Measurements from ENCODE around the gene MLLT3. TPM values are rescaled to one million over a fixed set of nuclear protein-coding genes. Genes with fewer than 3 reads are reported as not detected.

Gene MLLT3
- total and polyA plus RNA-seq, 2 of the 8 experiments (the other 6 are each of a cell fraction or from before 2014, with no cell fraction given) = 5.9 to 9.6 TPM

DNA sequence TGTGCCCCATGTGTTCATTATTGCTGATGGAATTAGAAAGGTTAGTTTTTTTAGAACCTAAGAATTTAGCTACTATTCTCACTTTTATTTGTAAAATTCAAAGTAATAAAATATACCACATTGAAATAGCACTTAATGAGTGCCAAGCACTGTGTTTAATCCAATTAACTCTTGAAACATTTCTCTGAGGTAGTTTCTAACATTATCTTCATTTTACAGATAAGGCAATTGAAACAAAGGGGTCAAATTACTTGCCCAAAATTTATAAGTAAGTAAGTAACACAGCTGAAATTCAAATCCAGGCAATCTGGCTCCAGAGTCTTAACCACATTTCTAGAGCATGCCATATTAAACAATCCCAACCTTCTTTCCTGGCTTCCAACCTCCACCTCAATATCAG, 84.2 kb downstream of the MLLT3 start (continued):
- TF ChIP-seq HDAC2 (IDR thresholded peaks at IDR 0.05; ENCODE audit: borderline replicate concordance in 1 of 2, low read depth in 2 of 2, low read length in 2 of 2) (no peak), CBX8 (IDR thresholded peaks at IDR 0.05; ENCODE audit: borderline replicate concordance, low read depth, low read length) (no peak), ATF3 (IDR thresholded peaks at IDR 0.05; ENCODE audit: insufficient read depth, low read depth, low read length) (no peak), SAP30 (IDR thresholded peaks at IDR 0.05; ENCODE audit: insufficient read depth, insufficient replicate concordance, low read length) (no peak), RBBP5 (IDR thresholded peaks at IDR 0.05; ENCODE audit: borderline replicate concordance, low read depth, low read length) (no peak)

All from H1 (cell line).